Measurements from ENCODE around the gene LSM11.
"Not testable (repeated sequence)": the region's sequence is repeated elsewhere in the genome, so short reads cannot be mapped to it uniquely, and the experiment has no call there.

DNA sequence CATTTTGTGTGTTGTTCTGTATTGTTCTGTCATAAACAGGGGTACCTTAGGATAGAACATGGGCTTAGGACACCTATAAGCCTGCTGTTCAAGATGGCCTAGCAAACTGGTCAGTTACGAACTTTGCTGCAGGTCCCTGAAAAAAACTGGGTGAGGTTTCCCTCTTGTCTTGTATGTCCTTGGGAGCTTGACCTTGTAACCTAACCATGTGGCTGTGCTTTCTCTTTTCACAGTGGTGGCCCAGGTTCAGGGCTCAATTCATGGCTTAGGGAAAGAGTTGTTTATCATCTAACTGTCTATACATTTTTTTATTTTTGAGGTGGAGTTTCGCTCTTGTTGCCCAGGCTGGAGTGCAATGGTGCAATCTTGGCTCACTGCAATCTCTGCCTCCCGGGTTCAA, 47.4 kb upstream of the LSM11 start:
- TF ChIP-seq, protein P1, sequence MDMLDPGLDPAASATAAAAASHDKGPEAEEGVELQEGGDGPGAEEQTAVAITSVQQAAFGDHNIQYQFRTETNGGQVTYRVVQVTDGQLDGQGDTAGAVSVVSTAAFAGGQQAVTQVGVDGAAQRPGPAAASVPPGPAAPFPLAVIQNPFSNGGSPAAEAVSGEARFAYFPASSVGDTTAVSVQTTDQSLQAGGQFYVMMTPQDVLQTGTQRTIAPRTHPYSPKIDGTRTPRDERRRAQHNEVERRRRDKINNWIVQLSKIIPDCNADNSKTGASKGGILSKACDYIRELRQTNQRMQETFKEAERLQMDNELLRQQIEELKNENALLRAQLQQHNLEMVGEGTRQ (IDR thresholded peaks at IDR 0.05; ENCODE audit: low read depth, low read length) = not testable (repeated sequence)
- not testable (repeated sequence) for TF ChIP-seq CTCF (conservative IDR thresholded peaks at IDR 0.05; ENCODE audit: low read depth, low read length); BHLHE40 (IDR thresholded peaks at IDR 0.05; ENCODE audit: low read depth, low read length)
